ENCODE results near the gene LIMD2.

The LIMD2 gene

DNA sequence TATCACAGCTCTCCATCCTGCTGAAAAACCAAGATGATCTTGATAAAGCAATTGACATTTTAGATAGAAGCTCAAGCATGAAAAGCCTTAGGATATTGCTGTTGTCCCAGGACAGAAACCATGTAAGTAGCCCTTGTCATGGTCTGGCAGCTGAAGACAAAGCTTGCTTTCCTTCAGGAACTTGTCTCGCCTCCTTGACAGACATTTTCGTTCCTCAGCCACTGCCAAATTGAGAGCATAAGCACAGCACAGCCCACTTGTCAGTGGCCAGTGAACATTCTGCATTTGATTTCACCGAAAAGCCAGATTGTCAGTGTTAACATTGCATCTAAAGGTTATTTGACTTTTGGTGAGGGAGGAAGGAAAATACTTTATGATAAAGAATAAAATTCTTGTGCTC lies 42.1 kb downstream of the LIMD2 start:
- TF ChIP-seq, protein P1, sequence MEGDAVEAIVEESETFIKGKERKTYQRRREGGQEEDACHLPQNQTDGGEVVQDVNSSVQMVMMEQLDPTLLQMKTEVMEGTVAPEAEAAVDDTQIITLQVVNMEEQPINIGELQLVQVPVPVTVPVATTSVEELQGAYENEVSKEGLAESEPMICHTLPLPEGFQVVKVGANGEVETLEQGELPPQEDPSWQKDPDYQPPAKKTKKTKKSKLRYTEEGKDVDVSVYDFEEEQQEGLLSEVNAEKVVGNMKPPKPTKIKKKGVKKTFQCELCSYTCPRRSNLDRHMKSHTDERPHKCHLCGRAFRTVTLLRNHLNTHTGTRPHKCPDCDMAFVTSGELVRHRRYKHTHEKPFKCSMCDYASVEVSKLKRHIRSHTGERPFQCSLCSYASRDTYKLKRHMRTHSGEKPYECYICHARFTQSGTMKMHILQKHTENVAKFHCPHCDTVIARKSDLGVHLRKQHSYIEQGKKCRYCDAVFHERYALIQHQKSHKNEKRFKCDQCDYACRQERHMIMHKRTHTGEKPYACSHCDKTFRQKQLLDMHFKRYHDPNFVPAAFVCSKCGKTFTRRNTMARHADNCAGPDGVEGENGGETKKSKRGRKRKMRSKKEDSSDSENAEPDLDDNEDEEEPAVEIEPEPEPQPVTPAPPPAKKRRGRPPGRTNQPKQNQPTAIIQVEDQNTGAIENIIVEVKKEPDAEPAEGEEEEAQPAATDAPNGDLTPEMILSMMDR (IDR thresholded peaks at IDR 0.05; ENCODE audit: borderline replicate concordance, control extremely low read depth, extremely low read depth, insufficient read depth, missing control alignments): no peak
- in situ Hi-C loops (cut with MboI; ENCODE audit: low sequenced_read_pairs, unreplicated experiment): no loop called here
- DNase-seq (ENCODE audit: low spot score): no peak

DNA sequence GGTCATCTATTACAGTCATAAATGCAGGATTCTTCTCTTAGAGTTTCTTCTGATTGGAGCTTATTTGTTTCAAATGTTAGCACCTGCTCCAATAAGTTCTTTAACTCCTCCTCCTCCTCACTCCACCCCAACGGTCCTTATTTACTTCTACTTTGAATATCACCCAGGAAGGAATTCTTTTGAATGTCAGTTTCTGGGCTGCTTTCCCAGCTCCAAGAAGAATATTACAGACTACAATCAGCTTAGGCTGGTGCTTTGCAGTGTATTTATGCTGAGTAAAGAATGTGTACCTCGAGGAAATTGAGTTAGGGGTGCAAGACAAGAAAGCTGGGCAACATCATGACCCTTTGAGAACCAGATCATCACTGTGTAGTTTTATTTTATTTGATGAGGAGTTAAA lies 46.9 kb downstream of the LIMD2 start:
- DNase-seq (ENCODE audit: low spot score): no peak
- in situ Hi-C loops (cut with MboI; ENCODE audit: low sequenced_read_pairs, unreplicated experiment): no loop called here

DNA sequence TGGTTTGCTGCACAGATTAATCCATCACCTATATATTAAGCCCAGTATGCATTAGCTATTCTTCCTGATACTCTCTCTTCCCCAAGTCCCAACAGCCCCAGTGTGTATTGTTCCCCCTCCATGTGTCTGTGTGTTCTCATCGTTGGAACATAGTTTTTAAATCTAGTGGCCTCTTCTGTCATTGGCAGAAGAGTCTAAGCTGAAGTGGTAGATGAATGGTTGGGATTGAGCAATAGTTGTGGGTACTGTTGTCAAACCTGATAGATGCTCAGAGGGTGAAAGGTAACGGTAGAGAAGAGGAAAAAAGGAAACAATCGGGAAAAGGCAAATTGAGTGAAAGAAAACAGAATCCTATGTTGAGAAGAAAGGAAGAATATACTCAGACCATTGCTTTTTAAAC lies 47.8 kb downstream of the LIMD2 start:
- in situ Hi-C loops (cut with MboI; ENCODE audit: low sequenced_read_pairs, unreplicated experiment): no loop called here
- TF ChIP-seq, protein P1 (IDR thresholded peaks at IDR 0.05; ENCODE audit: borderline replicate concordance, control extremely low read depth, extremely low read depth, insufficient read depth, missing control alignments): no peak
- no peak for DNase-seq (ENCODE audit: low spot score)

More for the DNA sequence above, 46.9 kb downstream of the LIMD2 start:
- TF ChIP-seq, protein P1 (IDR thresholded peaks at IDR 0.05; ENCODE audit: borderline replicate concordance, control extremely low read depth, extremely low read depth, insufficient read depth, missing control alignments): no peak

DNA sequence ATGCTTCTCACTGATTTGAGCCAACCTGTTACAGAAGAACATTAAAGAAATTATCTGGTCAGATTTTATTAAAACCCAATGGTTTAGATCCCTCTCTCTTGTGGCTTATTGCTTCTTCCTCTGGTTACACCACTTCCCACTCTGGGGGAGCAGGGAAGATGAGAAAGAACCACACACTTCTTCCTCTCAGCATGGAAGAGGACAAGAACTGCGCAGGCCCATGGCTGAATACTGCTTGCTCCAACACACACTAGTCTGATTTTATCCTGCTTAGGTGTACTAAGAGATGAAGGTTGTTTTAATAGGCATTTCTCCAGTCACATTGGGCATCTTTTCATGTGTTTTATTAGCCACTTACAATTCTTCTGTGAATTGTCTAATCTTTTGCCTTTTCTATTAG lies 50.1 kb downstream of the LIMD2 start:
- TF ChIP-seq, protein P1 (IDR thresholded peaks at IDR 0.05; ENCODE audit: borderline replicate concordance, control extremely low read depth, extremely low read depth, insufficient read depth, missing control alignments): no peak
- in situ Hi-C loops (cut with MboI; ENCODE audit: low sequenced_read_pairs, unreplicated experiment): no loop called here
- DNase-seq (ENCODE audit: low spot score): no peak

DNA sequence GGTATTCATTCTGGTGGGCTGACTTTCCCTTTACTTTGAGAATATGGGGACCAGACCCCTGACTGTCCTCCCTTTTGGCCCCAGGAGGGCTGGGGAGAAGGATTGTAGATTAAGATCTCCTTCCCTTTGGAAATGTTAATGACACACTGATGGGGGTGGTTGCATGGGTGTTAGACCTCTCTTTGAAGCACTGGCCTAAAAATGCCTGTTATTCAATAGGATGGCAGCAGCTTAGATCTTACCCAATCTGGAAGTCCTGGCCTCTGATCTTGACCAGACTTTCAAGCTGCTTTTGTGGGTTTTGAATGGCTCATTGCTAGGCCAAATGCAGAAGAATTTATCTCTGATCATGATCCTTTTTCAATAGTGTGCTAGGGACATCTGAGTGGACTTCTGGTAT lies 52.0 kb downstream of the LIMD2 start:
- no peak for DNase-seq (ENCODE audit: low spot score)
- TF ChIP-seq, protein P1 (IDR thresholded peaks at IDR 0.05; ENCODE audit: borderline replicate concordance, control extremely low read depth, extremely low read depth, insufficient read depth, missing control alignments): no peak
- in situ Hi-C loops (cut with MboI; ENCODE audit: low sequenced_read_pairs, unreplicated experiment): no loop called here

DNA sequence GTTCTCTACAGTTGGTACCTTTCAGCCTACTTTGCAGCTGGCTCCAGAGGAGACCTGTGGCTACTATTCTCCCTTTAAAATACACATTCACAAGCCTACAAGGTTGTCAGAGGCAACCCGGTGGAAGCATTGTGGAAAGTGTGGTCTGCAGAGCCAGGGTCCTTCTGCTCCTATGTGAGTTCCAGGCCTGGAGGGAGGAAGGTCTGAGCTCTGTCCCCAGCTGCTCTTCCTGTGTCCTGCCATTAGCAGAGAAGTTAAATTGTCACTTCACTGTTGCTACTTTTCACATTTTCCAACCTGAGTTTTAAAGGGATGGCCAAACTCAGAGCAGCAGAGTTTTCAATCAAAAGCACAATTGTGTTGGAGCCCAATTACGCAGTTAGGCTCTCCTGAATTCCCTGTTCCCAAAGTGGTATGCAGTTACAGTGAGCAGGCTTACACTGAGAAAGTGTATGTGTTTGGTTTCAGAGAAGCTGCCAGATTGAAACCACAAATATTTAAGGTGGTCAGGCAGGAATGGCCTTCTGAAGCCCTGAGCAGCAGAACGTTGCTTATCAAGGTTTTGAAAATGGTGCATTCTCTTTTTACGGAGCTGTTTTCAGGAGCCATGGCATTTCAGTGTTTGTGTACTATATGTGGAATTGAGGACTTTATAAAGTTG lies 52.7 kb downstream of the LIMD2 start:
- TF ChIP-seq, protein P1 (IDR thresholded peaks at IDR 0.05; ENCODE audit: borderline replicate concordance, control extremely low read depth, extremely low read depth, insufficient read depth, missing control alignments): no peak
- no peak for DNase-seq (ENCODE audit: low spot score)
- in situ Hi-C loops (cut with MboI; ENCODE audit: low sequenced_read_pairs, unreplicated experiment): no loop called here
